Activated gamma-delta T cell treated with anti-CD3 and anti-CD28 coated beads, Interleukin-2, amount 50 U/mL, for 16 hours (primary cell): ENCODE measurements around the gene CHRNA1.
"Not testable (repeated sequence)": the region's sequence is repeated elsewhere in the genome, so short reads cannot be mapped to it uniquely, and the experiment has no call there.

ENCODE experiments used
- DNase-seq: peaks from one replicate; pipeline ENCODE4 v3.0.0-alpha.2; 2020; ENCODE audit warnings: low read depth

The CHRNA1 gene

DNA sequence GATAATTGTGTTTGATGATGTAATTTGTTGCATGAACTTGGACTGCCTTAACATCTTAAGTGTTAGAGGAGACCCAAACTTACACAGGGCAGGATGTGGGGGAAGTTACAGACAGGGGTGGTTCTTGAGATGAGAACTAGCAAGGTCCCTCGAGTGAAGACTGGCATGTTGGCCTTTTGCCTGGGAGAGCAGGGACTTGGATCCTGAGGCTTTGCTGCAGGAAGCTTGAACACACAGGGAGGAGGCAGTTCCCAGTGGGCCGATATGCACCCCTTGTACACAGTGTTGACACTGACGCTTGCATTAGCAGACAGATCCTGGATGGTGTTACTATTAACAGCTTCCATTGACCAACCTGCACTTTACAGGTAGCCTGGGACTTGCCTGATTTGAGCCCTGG, 47.5 kb downstream of the CHRNA1 start:
- DNase-seq, result no peak

DNA sequence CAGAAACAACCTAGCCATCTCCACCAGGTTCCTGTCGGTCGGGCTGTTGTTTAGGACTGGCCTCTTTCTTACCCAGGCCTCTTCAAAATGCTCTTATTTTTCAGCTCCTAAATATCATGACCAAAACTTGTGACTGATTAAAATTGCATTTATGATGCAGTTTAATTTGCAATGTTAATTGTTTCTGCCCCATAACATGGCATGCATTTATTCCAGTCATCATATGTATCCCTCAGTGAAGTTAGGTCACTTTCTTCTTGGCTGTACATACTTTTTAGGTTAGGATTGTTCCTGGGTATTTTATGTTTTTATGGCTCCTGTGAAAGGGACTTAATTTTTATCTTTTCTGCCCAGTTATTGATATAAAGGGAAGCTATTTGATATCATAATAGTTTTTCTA, 50.6 kb downstream of the CHRNA1 start:
- DNase-seq, result no peak

GRCh38 chr2:174711206-174711605, 53.1 kb downstream of the CHRNA1 start:
- DNase-seq, result no peak

GRCh38 chr2:174709416-174710004, 54.8 kb downstream of the CHRNA1 start:
- not testable (repeated sequence) for DNase-seq

GRCh38 chr2:174708713-174709112, 55.6 kb downstream of the CHRNA1 start:
- no peak for DNase-seq

DNA sequence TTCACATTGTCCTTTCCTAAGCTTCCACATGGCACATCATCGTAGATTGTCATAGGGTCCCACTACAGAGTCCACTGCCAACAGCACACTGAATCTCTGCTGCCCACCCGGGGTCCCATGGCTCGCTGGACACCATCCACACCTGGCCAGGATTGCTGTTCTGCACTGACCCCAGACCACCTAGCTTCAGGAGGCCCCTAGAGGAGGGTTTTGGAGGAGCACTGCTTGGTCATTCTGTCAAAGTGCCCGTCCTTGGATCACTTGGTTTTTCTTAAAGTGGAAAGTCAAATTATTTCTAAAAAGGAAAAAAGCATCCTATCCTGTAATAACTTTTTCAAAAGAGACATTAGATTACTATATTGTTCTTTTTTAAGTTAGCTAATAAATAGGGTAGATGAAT, 59.0 kb downstream of the CHRNA1 start:
- no peak for DNase-seq

GRCh38 chr2:174704642-174705041, 59.6 kb downstream of the CHRNA1 start:
- DNase-seq, result no peak

DNA sequence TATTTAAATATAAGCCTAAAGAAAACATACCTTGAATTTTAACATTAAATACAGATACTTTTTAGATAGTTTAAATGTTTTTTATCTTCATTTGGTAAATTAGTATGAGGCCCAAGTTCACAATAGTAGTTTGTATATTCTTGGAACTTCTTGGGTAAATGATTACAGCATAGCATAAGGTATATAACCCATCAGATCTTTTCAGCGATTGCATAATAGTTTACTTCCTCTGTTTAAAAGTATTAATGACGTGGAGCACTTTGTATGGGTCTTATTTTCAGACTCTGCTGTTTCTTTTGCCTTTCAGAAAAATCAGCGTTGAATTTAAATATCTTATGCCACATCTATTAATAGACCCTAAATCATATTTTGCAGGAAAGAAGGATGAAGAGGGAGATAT, 60.2 kb downstream of the CHRNA1 start:
- DNase-seq, result no peak

DNA sequence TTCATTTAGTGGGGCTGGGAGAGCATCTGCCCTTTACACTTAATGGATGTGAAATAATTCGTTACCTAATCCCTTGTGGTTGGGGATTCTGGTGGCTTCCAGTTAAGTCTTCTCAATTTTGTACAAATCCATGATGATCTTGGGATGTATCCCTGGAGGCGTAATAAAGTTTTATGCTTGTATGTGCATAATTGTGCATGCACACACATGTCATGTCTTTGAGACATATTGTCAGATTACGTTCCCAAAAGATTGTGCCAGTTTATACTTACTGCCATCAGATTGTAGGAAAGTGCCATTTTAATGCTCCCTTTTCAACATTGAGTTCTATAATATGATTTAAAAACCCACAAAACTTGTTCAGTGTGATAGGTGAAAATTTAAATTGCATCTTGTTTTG, 60.8 kb downstream of the CHRNA1 start:
- no peak for DNase-seq

- no peak for DNase-seq
These were observed 61.7 kb downstream of the CHRNA1 start for GRCh38 chr2:174702541-174702940.

DNA sequence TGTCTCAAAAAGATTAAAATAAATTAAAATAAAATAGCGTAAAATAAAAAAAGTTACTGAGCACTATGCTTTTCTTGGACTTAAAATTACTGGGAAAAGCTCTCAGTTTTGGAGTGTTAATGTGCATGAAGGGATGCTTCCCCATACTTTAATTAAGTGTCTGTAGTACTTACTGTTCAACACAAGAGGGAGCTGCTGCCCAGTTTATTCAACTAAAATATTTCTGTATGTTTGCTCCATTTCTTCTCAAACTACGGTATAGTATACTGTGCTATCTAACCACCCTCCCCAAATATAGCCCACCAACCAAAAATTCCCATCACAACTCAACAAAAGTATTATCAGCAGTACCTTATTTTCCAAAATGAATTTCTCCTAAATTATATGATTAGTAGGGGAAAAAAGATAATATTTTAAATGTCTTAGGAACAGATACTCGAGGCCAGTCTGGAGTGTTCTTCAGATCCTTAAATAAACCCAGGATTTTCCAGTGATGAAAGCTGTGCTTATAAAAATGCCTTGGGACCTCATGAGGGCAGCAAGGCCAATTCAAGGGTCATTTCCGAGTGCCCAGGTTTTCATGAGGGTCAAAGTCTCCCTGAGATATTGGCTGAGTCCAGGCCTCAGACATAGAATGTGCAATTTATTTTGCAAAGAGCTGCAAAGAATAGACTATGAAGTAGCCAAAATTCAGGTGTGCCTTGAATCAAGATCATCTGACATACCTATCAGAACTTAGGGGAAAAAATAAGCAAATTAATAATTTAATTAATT, 64.1 kb downstream of the CHRNA1 start:
- DNase-seq, result no peak
